ENCODE results near the gene CAMKMT.

DNA sequence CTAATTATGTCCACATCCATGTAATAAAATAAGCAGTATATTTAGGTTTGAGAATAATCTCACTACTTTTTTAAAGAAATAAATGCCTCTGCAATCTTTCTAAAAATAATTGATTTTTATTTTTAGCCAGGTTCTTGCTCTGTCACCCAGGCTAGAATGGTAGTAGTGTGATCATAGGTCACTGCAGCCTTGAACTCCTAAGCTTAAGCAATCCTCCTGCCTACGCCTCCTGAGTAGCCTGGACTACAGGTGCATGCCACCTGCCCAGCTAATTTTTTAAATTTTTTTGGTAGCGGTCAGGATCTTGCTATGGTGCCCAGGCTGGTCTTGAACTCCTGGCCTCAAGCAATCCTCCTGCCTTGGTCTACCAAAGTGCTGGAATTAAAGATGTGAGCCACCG is 133.3 kb downstream of the CAMKMT start:
- TF ChIP-seq EP300 (IDR thresholded peaks at IDR 0.05; ENCODE audit: borderline replicate concordance) (no peak), CEBPB (IDR thresholded peaks at IDR 0.05) (no peak), RAD21 (IDR thresholded peaks at IDR 0.05; ENCODE audit: low read depth) (no peak)
- TF ChIP-seq, protein P1, sequence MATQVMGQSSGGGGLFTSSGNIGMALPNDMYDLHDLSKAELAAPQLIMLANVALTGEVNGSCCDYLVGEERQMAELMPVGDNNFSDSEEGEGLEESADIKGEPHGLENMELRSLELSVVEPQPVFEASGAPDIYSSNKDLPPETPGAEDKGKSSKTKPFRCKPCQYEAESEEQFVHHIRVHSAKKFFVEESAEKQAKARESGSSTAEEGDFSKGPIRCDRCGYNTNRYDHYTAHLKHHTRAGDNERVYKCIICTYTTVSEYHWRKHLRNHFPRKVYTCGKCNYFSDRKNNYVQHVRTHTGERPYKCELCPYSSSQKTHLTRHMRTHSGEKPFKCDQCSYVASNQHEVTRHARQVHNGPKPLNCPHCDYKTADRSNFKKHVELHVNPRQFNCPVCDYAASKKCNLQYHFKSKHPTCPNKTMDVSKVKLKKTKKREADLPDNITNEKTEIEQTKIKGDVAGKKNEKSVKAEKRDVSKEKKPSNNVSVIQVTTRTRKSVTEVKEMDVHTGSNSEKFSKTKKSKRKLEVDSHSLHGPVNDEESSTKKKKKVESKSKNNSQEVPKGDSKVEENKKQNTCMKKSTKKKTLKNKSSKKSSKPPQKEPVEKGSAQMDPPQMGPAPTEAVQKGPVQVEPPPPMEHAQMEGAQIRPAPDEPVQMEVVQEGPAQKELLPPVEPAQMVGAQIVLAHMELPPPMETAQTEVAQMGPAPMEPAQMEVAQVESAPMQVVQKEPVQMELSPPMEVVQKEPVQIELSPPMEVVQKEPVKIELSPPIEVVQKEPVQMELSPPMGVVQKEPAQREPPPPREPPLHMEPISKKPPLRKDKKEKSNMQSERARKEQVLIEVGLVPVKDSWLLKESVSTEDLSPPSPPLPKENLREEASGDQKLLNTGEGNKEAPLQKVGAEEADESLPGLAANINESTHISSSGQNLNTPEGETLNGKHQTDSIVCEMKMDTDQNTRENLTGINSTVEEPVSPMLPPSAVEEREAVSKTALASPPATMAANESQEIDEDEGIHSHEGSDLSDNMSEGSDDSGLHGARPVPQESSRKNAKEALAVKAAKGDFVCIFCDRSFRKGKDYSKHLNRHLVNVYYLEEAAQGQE (IDR thresholded peaks at IDR 0.05; ENCODE audit: low read depth), result no peak
- TF ChIP-seq, protein P2, sequence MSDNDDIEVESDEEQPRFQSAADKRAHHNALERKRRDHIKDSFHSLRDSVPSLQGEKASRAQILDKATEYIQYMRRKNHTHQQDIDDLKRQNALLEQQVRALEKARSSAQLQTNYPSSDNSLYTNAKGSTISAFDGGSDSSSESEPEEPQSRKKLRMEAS (IDR thresholded peaks at IDR 0.05), result no peak
